Upper lobe of left lung (tissue), 4 donors: ENCODE data around the gene MPP4.

Experiments used
- CTCF ChIP-seq, 6 experiments: fragments of 450-650 bp in 4 of 6; fragments of 200-600 bp in 2 of 6; sonication (generic) in 2 of 6; IDR thresholded peaks; one replicate each; pipeline ENCODE4 v1.5.1; 2016 to 2019; ENCODE audit warnings: antibody characterized with exemption in 6 of 6
- EP300 ChIP-seq, 4 donors: sonication (generic); formaldehyde crosslinking; IDR thresholded peaks; one replicate each; pipeline ENCODE4 v1.5.1; 2017; ENCODE audit warnings: antibody characterized with exemption in 4 of 4, control low read depth in 2 of 4

GRCh38 chr2:201653221-201653620, 45.2 kb downstream of the MPP4 start:
- no peak for TF ChIP-seq CTCF (IDR thresholded peaks at IDR 0.05)
- no peak for TF ChIP-seq EP300 (IDR thresholded peaks at IDR 0.05)
